ENCODE data around the gene RAC3.
A peak's percentile ranks its signal among the peaks of the same experiment; 100 is the strongest.

The RAC3 gene

DNA sequence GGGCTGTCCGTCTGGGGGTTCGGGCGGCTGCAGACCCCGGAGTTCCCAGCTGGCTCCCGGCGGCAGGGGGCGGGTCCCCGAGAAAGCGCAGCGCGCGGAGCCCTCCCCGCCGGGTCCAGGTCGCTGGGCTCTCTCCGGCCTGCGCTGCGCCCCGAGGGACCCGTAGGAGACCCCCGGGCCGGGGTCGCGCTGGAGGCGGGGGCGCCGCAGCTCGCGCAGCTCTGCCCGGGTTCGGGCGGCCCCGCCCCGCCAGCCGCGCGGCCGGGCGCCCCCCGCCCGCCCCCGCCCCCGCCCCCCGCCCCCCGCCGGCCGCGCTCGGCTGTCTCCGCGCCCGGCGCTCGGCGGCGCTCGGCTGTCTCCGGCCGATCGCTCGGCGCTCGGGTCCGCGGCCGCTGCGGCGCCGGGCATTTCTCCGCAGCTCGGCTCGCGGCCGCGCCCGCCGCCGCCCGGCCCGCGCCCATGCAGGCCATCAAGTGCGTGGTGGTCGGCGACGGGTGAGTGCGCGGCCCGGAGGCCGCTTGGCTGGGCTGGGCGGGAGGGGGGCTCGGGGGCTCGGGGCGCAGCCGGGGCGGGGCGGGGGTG, at the start of gene RAC3:
TSS of gene RAC3 (plus strand) at position 376 of the 582 bp plus-strand sequence. CDS start at position 460, 84 bp downstream.
- in situ Hi-C loops (cut with MboI; ENCODE audit: low sequenced_read_pairs, unreplicated experiment): no loop called here
- DNase-seq (ENCODE audit: low spot score): peak; percentile 78
- TF ChIP-seq, protein P1, sequence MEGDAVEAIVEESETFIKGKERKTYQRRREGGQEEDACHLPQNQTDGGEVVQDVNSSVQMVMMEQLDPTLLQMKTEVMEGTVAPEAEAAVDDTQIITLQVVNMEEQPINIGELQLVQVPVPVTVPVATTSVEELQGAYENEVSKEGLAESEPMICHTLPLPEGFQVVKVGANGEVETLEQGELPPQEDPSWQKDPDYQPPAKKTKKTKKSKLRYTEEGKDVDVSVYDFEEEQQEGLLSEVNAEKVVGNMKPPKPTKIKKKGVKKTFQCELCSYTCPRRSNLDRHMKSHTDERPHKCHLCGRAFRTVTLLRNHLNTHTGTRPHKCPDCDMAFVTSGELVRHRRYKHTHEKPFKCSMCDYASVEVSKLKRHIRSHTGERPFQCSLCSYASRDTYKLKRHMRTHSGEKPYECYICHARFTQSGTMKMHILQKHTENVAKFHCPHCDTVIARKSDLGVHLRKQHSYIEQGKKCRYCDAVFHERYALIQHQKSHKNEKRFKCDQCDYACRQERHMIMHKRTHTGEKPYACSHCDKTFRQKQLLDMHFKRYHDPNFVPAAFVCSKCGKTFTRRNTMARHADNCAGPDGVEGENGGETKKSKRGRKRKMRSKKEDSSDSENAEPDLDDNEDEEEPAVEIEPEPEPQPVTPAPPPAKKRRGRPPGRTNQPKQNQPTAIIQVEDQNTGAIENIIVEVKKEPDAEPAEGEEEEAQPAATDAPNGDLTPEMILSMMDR (IDR thresholded peaks at IDR 0.05; ENCODE audit: borderline replicate concordance, control extremely low read depth, extremely low read depth, insufficient read depth, missing control alignments): no peak

DNA sequence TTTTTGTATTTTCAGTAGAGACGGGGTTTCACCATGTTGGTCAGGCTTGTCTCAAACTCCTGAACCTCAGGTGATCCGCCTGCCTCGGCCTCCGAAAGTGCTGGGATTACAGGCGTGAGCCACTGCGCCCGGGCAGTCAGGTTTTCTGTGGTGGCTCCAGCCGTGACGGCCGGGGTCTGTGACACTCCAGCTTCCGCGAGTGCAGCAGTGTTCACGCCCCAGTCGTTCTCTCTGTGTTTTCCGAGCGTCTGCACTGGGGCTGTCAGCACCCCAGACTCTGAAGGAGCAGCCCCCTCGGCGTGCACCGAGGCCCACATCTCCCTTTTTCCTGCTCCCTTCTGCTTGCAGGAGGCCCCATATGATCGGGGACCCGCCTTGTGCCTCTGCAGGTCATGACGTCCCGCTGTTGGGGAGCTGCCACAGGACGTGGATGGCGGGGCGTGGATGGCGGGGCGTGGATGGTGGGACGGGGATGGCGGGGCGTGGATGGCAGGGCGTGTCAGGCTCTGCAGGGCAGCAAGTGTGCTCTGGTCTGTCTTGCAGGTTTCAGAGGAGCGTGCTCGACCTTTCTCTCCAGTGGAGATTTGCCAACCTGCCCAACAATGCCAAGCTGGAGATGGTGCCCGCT, 48.4 kb upstream of the RAC3 start:
- DNase-seq (ENCODE audit: low spot score): no peak
- TF ChIP-seq, protein P1 (IDR thresholded peaks at IDR 0.05; ENCODE audit: borderline replicate concordance, control extremely low read depth, extremely low read depth, insufficient read depth, missing control alignments): no peak
- in situ Hi-C loops (cut with MboI; ENCODE audit: low sequenced_read_pairs, unreplicated experiment): no loop called here

DNA sequence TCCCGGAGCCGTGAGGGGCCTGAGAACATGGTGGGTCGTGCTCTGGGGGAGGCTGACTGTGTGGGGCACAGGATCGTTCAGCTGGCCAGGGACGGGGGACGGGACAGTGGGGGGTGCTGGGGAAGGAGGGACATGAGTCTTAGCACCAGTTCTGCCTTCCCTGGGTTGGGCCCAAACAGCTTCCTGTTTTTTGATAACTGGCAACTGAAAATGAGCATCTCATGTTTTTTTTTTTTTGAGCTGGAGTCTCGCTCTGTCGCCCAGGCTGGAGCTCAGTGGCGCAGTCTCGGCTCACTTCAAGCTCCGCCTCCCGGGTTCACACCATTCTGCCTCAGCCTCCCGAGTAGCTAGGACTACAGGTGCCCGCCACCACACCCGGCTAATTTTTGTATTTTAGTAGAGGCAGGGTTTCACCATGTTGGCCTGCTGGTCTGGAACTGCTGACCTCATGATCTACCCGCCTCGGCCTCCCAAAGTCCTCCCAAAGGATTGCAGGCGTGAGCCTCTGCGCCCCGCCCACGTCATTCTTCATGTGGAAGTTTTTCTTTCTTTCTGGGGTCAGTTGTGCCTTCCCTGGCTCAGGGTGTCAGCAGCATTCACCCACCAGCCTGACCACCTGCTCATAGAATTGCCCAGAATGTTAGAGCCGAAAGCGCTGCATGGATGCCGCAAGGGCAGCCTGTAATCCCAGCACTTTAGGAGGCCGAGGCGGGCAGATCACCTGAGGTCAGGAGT, 47.7 kb upstream of the RAC3 start:
- in situ Hi-C loops (cut with MboI; ENCODE audit: low sequenced_read_pairs, unreplicated experiment): no loop called here
- no peak for DNase-seq (ENCODE audit: low spot score)
- TF ChIP-seq, protein P1 (IDR thresholded peaks at IDR 0.05; ENCODE audit: borderline replicate concordance, control extremely low read depth, extremely low read depth, insufficient read depth, missing control alignments): no peak

DNA sequence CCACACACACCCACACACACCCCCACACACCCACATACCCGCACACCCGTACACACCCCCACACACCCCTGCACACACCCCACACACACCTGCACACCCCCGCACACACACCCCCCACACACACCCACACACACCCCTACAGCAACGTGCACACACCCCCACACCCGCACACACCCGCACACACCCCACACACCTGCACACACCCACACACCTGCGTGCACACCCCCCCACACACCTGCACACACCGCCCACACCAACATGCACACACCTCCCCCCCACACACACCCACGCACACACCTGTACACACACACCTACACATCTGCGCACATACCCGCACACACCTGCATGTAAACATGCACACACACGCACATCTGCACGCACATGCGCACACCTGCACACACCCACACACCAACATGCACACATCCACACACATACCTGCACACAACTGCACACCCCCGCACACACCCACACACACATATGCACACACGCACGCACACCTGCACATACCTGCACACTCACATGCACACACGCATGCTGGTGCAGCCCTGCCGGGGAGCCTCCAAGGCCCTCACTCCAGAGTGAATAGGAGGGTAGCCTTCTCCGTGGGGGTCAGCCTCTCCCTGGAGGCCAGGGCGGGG, 46.6 kb upstream of the RAC3 start:
- no peak for DNase-seq (ENCODE audit: low spot score)
- TF ChIP-seq, protein P1 (IDR thresholded peaks at IDR 0.05; ENCODE audit: borderline replicate concordance, control extremely low read depth, extremely low read depth, insufficient read depth, missing control alignments): no peak
- in situ Hi-C loops (cut with MboI; ENCODE audit: low sequenced_read_pairs, unreplicated experiment): no loop called here

DNA sequence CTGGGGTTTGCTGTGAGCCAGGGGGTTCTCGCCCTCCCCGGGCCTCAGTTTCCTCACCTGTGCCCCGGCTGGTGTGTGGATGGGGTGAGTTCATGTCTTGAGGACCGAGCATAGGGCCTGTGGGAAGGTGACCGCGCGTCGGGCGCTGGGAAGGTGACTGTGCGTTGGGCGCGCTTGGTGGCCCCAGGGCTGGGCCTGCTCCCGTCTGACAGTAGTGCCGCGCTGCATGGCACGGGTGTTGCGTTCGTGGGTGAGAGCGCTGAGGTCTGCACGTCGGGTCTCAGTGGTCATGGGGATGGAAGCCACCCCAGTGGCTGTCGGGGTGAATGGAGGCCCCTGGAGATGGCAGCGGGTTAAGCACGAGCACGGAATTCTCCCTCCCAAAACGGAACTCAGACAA, 44.9 kb upstream of the RAC3 start:
- no peak for DNase-seq (ENCODE audit: low spot score)
- TF ChIP-seq, protein P1 (IDR thresholded peaks at IDR 0.05; ENCODE audit: borderline replicate concordance, control extremely low read depth, extremely low read depth, insufficient read depth, missing control alignments): no peak
- in situ Hi-C loops (cut with MboI; ENCODE audit: low sequenced_read_pairs, unreplicated experiment): no loop called here

DNA sequence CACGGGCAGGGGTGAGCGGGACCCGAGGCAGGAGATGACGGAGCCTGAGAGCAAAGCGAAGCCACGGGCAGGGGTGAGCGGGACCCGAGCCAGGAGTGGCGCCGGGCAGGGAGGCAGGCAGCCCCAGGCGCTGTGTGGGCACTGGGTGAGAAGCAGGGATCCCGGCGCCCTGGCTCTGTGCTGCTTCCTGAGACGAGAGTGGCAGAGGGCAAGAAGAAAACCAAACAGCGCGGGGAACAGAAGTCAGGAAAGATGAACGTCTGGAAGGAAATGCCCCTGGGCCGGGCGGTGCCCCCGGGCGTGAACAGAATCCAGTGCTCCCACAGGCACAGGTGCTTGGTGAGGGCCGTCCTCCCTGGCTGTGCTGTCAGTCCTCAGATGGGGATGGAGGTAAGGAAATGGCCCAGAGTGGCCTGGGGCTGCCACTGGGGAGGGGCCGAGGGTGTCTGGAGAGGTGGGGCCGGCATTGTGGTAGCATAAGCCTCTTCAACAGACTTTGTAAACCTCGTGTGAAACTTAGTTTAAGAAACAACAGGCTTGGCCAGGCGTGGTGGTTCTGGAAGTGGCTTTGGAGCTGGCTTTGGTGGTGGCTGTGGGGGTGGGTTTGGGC, 44.2 kb upstream of the RAC3 start:
- in situ Hi-C loops (cut with MboI; ENCODE audit: low sequenced_read_pairs, unreplicated experiment): no loop called here

More for the DNA sequence above, 44.2 kb upstream of the RAC3 start:
- TF ChIP-seq, protein P1 (IDR thresholded peaks at IDR 0.05; ENCODE audit: borderline replicate concordance, control extremely low read depth, extremely low read depth, insufficient read depth, missing control alignments): no peak
- no peak for DNase-seq (ENCODE audit: low spot score)

All from GM13976 (cell line).